Mesenchymal stem cell (in vitro differentiated cells and primary cell): ENCODE data around the gene IGF2BP1.

ENCODE experiments used
- DNase-seq: peaks from one replicate; pipeline ENCODE4 v3.0.0-alpha.2; 2013
- H2AFZ ChIP-seq: one replicate; pipeline ENCODE4 v1.6.1; 2013; ENCODE audit warnings: low read depth, mild to moderate bottlenecking, control low read depth, inconsistent platforms, low read length, moderate library complexity
- H2AK5ac ChIP-seq: 2 replicates; pipeline ENCODE4 v1.6.1; 2013; ENCODE audit warnings: low read length, moderate library complexity, mild to moderate bottlenecking, inconsistent platforms; ENCODE audit not compliant: severe bottlenecking
- H2BK120ac ChIP-seq: one replicate; pipeline ENCODE4 v1.6.1; 2013; ENCODE audit warnings: low read depth, mild to moderate bottlenecking, inconsistent platforms, low read length, moderate library complexity
- H2BK12ac ChIP-seq, 2 experiments: one replicate each; pipeline ENCODE4 v1.6.1; 2013; ENCODE audit warnings: inconsistent platforms in 2 of 2, low read length in 2 of 2, mild to moderate bottlenecking in 2 of 2, moderate library complexity in 2 of 2, control low read depth in 1 of 2
- H2BK15ac ChIP-seq: one replicate; pipeline ENCODE4 v1.6.1; 2013; ENCODE audit warnings: mild to moderate bottlenecking, low read depth, inconsistent platforms; ENCODE audit not compliant: poor library complexity, severe bottlenecking
- H2BK5ac ChIP-seq: 2 replicates; pipeline ENCODE4 v1.6.1; 2013; ENCODE audit warnings: low read depth, mild to moderate bottlenecking, low read length, control low read depth, inconsistent platforms; ENCODE audit not compliant: poor library complexity, severe bottlenecking
- H3K14ac ChIP-seq, 2 experiments: one replicate each; pipeline ENCODE4 v1.6.1; 2013; ENCODE audit warnings: inconsistent platforms in 2 of 2, low read length in 2 of 2, control low read depth in 1 of 2, mild to moderate bottlenecking in 1 of 2, moderate library complexity in 1 of 2
- H3K18ac ChIP-seq, 2 experiments: one replicate each; pipeline ENCODE4 v1.6.1; 2013; ENCODE audit warnings: inconsistent platforms in 2 of 2, low read length in 2 of 2, control low read depth in 1 of 2, low read depth in 1 of 2, mild to moderate bottlenecking in 1 of 2
- H3K23ac ChIP-seq, 2 experiments: one replicate each; pipeline ENCODE4 v1.6.1; 2013; ENCODE audit warnings: inconsistent platforms in 2 of 2, low read length in 2 of 2, mild to moderate bottlenecking in 2 of 2, moderate library complexity in 2 of 2, control low read depth in 1 of 2
- H3K27ac ChIP-seq: 2 replicates; pipeline ENCODE4 v1.5.1; 2013; ENCODE audit warnings: mild to moderate bottlenecking, moderate library complexity, low read length, control low read depth, inconsistent platforms; ENCODE audit not compliant: poor library complexity, severe bottlenecking
- H3K27me3 ChIP-seq, 2 experiments: 2 replicates each; pipeline versions ENCODE4 v1.6.1 to v1.7.0; 2013; ENCODE audit warnings: low read length in 2 of 2, mild to moderate bottlenecking in 2 of 2, moderate library complexity in 2 of 2, control low read depth in 1 of 2, inconsistent platforms in 1 of 2; ENCODE audit not compliant: control insufficient read depth in 1 of 2, insufficient read depth in 1 of 2
- H3K36me3 ChIP-seq, 2 experiments: 2 replicates each; pipeline versions ENCODE4 v1.6.1 to v1.7.0; 2013; ENCODE audit warnings: low read length in 2 of 2, control low read depth in 1 of 2, inconsistent platforms in 1 of 2, low read depth in 1 of 2, mild to moderate bottlenecking in 1 of 2; ENCODE audit not compliant: insufficient read depth in 2 of 2, control insufficient read depth in 1 of 2
- H3K4ac ChIP-seq, 2 experiments: one replicate each; pipeline ENCODE4 v1.6.1; 2013; ENCODE audit warnings: inconsistent platforms in 2 of 2, low read length in 2 of 2, mild to moderate bottlenecking in 2 of 2, moderate library complexity in 2 of 2, control low read depth in 1 of 2, low read depth in 1 of 2
- H3K4me1 ChIP-seq: 2 replicates; pipeline ENCODE4 v1.6.1; 2013; ENCODE audit warnings: low read depth, low read length, control low read depth; ENCODE audit not compliant: control insufficient read depth, insufficient read depth
- H3K4me2 ChIP-seq: 2 replicates; pipeline ENCODE4 v1.6.1; 2013; ENCODE audit warnings: low read length, mild to moderate bottlenecking, inconsistent platforms; ENCODE audit not compliant: poor library complexity, severe bottlenecking
- H3K4me3 ChIP-seq, 2 experiments: 2 replicates each; pipeline versions ENCODE4 v1.5.1 to v1.7.0; 2013; ENCODE audit warnings: low read length in 2 of 2, mild to moderate bottlenecking in 2 of 2, control low read depth in 1 of 2, low read depth in 1 of 2; ENCODE audit not compliant: insufficient read depth in 1 of 2
- H3K79me1 ChIP-seq: replicated peaks from 2 replicates; pipeline ENCODE4 v1.6.1; 2013; ENCODE audit warnings: mild to moderate bottlenecking, control low read depth, low read length, inconsistent platforms; ENCODE audit not compliant: poor library complexity, severe bottlenecking
- H3K9ac ChIP-seq: 2 replicates; pipeline ENCODE4 v1.7.0; 2013; ENCODE audit warnings: mild to moderate bottlenecking, low read length, moderate library complexity
- H3K9me3 ChIP-seq: 2 replicates; pipeline ENCODE4 v1.7.0; 2013; ENCODE audit warnings: mild to moderate bottlenecking, low read length; ENCODE audit not compliant: control insufficient read depth
- H4K8ac ChIP-seq: one replicate; pipeline ENCODE4 v1.6.1; 2013; ENCODE audit warnings: inconsistent platforms, mild to moderate bottlenecking, low read length, moderate library complexity
- H4K91ac ChIP-seq: one replicate; pipeline ENCODE4 v1.6.1; 2013; ENCODE audit warnings: mild to moderate bottlenecking, low read length, inconsistent platforms
- WGBS: methylation state at CpG from one replicate; pipeline ENCODE4 v1.1.7; 2013; ENCODE audit warnings: mixed read lengths; 5-methylcytosine and 5-hydroxymethylcytosine counted together

IGF2BP1 gene

DNA sequence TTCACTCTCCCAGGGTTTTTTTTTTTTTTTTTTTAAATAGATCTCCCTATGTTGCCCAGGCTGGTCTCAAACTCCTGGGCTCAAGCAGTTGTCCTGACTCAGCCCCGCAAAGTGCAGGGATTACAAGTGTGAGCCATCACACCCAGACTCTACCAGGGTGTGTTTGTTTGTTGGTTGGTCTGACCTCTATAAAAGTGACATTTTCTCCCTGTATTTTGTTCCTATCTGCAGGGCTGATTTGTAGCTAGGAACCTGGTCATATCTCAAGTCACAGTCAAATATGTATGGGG, 89.1 kb downstream of the IGF2BP1 start:
- WGBS, result 91% methylated on average over 1 of the region's 1 CpG
- no peaks in the 10 kb centered on the region for H3K4me1 ChIP-seq

DNA sequence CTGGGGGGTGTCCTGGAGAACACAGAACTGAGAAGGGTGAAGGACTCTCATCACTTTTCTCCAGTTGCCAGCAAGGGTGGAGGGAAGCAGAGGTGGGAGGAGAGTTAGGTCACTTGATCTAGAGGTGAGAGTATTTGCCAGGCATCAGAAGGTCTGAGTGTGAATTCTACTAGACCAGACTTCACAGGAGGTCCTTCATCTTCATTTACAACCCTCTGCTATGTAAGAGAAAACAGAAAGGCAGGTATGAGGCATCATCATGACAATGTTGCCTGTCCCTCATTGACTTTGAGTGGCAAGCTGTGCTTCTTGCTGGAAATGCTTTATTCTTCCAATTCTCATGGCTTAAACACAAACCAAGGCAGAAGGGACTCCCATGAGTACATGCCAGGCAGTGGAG, 89.5 kb downstream of the IGF2BP1 start:
- H4K8ac ChIP-seq, result no peak overlapping the region
- no peak overlapping the region for H3K27ac ChIP-seq
- no peaks in the 10 kb centered on the region for H3K4me1 ChIP-seq
- no peaks in the 10 kb centered on the region for H3K79me1 ChIP-seq
- H3K23ac ChIP-seq, result no peak overlapping the region
- H3K4ac ChIP-seq, result no peak overlapping the region
- no peak overlapping the region for H3K4me2 ChIP-seq
- H3K9me3 ChIP-seq, result peaks cover 10% of the 10 kb centered on the region
- no peak overlapping the region for H2AFZ ChIP-seq
- H3K36me3 ChIP-seq, result no peaks in the 10 kb centered on the region
- H3K14ac ChIP-seq, result no peak overlapping the region
- no peak overlapping the region for H3K9ac ChIP-seq
- no peak overlapping the region for H4K91ac ChIP-seq
- H2BK120ac ChIP-seq, result no peak overlapping the region
- H2BK15ac ChIP-seq, result no peak overlapping the region
- no peak for DNase-seq
- H3K4me3 ChIP-seq, result no peak overlapping the region
- H3K27me3 ChIP-seq, result peaks cover 0 to 31% of the 10 kb centered on the region in 2 experiments
- H2AK5ac ChIP-seq, result no peak overlapping the region
- no peak overlapping the region for H3K18ac ChIP-seq
- no peak overlapping the region for H2BK5ac ChIP-seq
- H2BK12ac ChIP-seq, result no peak overlapping the region

More for the DNA sequence above, 89.1 kb downstream of the IGF2BP1 start:
- no peak overlapping the region for H4K8ac ChIP-seq
- no peak overlapping the region for H3K4ac ChIP-seq
- DNase-seq, result no peak
- peaks cover 0 to 32% of the 10 kb centered on the region in 2 experiments for H3K27me3 ChIP-seq
- H3K4me2 ChIP-seq, result no peak overlapping the region
- H2AFZ ChIP-seq, result no peak overlapping the region
- no peak overlapping the region for H2BK120ac ChIP-seq
- peaks cover 8% of the 10 kb centered on the region for H3K9me3 ChIP-seq
- no peaks in the 10 kb centered on the region for H3K79me1 ChIP-seq
- no peak overlapping the region for H2BK12ac ChIP-seq
- H3K4me3 ChIP-seq, result no peak overlapping the region
- no peak overlapping the region for H3K14ac ChIP-seq
- H3K18ac ChIP-seq, result no peak overlapping the region
- no peak overlapping the region for H3K27ac ChIP-seq
- no peak overlapping the region for H2BK15ac ChIP-seq
- no peak overlapping the region for H3K23ac ChIP-seq
- H2BK5ac ChIP-seq, result no peak overlapping the region
- H4K91ac ChIP-seq, result no peak overlapping the region
- no peak overlapping the region for H2AK5ac ChIP-seq
- no peak overlapping the region for H3K9ac ChIP-seq
- no peaks in the 10 kb centered on the region for H3K36me3 ChIP-seq

DNA sequence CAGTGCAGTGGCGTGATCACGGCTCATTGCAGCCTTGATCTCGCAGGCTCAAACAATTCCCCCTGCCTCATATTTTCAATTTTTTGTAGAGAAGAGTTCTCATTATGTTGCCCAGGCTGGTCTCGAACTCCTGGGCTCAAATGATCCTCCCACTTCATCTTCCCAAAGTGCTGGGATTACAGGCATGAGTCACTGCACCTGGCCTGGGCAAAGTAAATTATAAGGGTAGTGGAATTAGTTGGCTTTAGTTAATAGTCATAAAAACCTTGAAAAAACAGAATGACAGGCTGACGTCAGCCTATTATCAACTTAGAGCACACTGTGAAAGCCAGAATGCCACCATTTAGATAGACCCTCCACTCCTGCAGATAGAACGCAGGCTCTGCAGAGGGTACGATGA, 91.9 kb downstream of the IGF2BP1 start:
- no peak overlapping the region for H3K18ac ChIP-seq
- H2BK12ac ChIP-seq, result no peak overlapping the region
- H3K27me3 ChIP-seq, result peaks cover 0 to 41% of the 10 kb centered on the region in 2 experiments
- DNase-seq, result no peak
- no peak overlapping the region for H3K9ac ChIP-seq
- H3K36me3 ChIP-seq, result no peaks in the 10 kb centered on the region
- no peak overlapping the region for H2BK5ac ChIP-seq
- no peak overlapping the region for H2AK5ac ChIP-seq
- no peak overlapping the region for H3K4ac ChIP-seq
- no peak overlapping the region for H3K4me2 ChIP-seq
- H2AFZ ChIP-seq, result no peak overlapping the region
- no peak overlapping the region for H4K8ac ChIP-seq
- no peak overlapping the region for H2BK15ac ChIP-seq
- H3K79me1 ChIP-seq, result no peaks in the 10 kb centered on the region
- no peak overlapping the region for H3K27ac ChIP-seq
- no peak overlapping the region for H3K23ac ChIP-seq
- 95% methylated on average over 6 of the region's 7 CpGs for WGBS
- no peak overlapping the region for H3K14ac ChIP-seq
- no peak overlapping the region for H4K91ac ChIP-seq
- no peak overlapping the region for H2BK120ac ChIP-seq
- H3K9me3 ChIP-seq, result peaks cover 10% of the 10 kb centered on the region
- H3K4me3 ChIP-seq, result no peak overlapping the region
- H3K4me1 ChIP-seq, result peaks cover 2% of the 10 kb centered on the region

DNA sequence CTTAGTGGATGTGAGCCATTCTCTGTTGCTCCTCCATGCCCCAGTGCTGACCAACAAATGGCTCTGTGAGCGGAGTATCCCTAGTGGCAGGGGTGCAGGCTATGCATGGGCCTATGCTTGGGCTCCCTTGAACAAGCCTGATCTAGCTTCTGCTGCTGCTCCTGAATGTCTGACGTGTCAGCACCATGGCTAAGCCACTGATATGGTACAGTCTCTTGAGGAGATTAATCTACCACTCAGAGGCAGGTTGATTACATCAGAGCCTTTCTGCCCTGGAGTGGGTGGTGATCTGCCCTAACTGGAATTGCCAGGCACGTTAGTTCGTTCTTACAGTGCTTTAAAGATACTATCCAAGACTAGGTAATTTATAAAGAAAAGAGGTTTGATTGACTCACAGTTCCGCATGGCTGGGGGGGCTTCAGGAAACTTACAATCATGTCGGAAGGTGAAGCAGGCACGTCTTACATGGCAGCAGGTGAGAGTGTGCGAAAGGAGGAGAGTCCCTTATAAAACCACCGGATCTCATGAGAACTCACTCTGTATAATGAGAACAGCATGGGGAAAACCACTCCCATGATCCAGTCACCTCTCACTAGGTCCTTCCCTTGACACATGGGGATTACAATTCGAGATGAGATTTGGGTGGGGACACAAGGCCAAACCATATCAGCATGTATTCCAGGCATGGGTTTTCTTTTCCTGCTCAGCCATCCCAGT, 93.9 kb downstream of the IGF2BP1 start:
- Histone ChIP-seq H3K18ac (no peak overlapping the region), H2AK5ac (no peak overlapping the region), H3K9ac (no peak overlapping the region), H3K27ac (no peak overlapping the region), H4K91ac (no peak overlapping the region), H2BK15ac (no peak overlapping the region), H3K4me2 (no peak overlapping the region), H3K23ac (no peak overlapping the region), H2BK12ac (no peak overlapping the region), H3K4me3 (no peak overlapping the region), H2BK120ac (no peak overlapping the region), H3K14ac (no peak overlapping the region), H4K8ac (no peak overlapping the region), H3K4me1 (peaks cover 2% of the 10 kb centered on the region), H2BK5ac (no peak overlapping the region), H3K9me3 (peaks cover 10% of the 10 kb centered on the region), H3K27me3 (peaks cover 0 to 36% of the 10 kb centered on the region in 2 experiments), H3K36me3 (no peaks in the 10 kb centered on the region), H3K79me1 (no peaks in the 10 kb centered on the region), H2AFZ (no peak overlapping the region), H3K4ac (no peak overlapping the region)
- no peak for DNase-seq
- 92% methylated on average over 9 of the region's 10 CpGs for WGBS
